Esophagus muscularis mucosa (tissue), 4 donors: Measurements from ENCODE around the gene TMEM88. TPM values are rescaled to one million over a fixed set of nuclear protein-coding genes. Genes with fewer than 3 reads are reported as not detected.

ENCODE experiments used
- DNase-seq: peaks from one replicate; pipeline ENCODE4 v3.0.0-alpha.2; 2017; ENCODE audit errors: extremely low spot score
- H3K27ac ChIP-seq, 4 donors: fragments of 200-600 bp; sonication (generic); replicated peaks in 1 of 4; 1 replicate in 3 of 4; 2 replicates in 1 of 4; pipeline ENCODE4 v1.5.1; 2016 to 2019; ENCODE audit warnings: mild to moderate bottlenecking in 1 of 4
- H3K27me3 ChIP-seq, 4 donors: fragments of 200-600 bp; sonication (generic); one replicate each; pipeline versions ENCODE4 v1.5.1 to v1.6.0; 2016 to 2019
- H3K36me3 ChIP-seq, 4 donors: fragments of 200-600 bp; sonication (generic); one replicate each; pipeline ENCODE4 v1.5.1; 2016 to 2019
- H3K4me1 ChIP-seq, 4 donors: fragments of 200-600 bp; sonication (generic); one replicate each; pipeline ENCODE4 v1.5.1; 2016 to 2019
- H3K4me3 ChIP-seq, 4 donors: fragments of 200-600 bp; sonication (generic); 1 replicate in 2 of 4; 2 replicates in 2 of 4; pipeline ENCODE4 v1.5.1; 2016 to 2019; ENCODE audit warnings: mild to moderate bottlenecking in 4 of 4, moderate library complexity in 1 of 4
- H3K9me3 ChIP-seq, 4 donors: fragments of 200-600 bp; sonication (generic); 1 replicate in 3 of 4; 2 replicates in 1 of 4; pipeline ENCODE4 v1.5.1; 2016 to 2019
- CTCF ChIP-seq, 3 experiments: fragments of 200-600 bp in 2 of 3; fragments of 450-650 bp in 1 of 3; sonication (generic) in 2 of 3; IDR thresholded peaks; one replicate each; pipeline ENCODE4 v1.5.1; 2017 to 2019; ENCODE audit warnings: antibody characterized with exemption in 3 of 3, mild to moderate bottlenecking in 2 of 3, moderate library complexity in 1 of 3
- EP300 ChIP-seq: sonication (generic); formaldehyde crosslinking; IDR thresholded peaks from one replicate; pipeline ENCODE4 v1.6.1; 2017; ENCODE audit warnings: antibody characterized with exemption
- POLR2A ChIP-seq: fragments of 450-650 bp; IDR thresholded peaks from one replicate; pipeline ENCODE4 v1.6.1; 2017; ENCODE audit warnings: antibody characterized with exemption, moderate library complexity, mild to moderate bottlenecking, low read depth
- POLR2AphosphoS5 ChIP-seq, 2 donors: sonication (generic); formaldehyde crosslinking; IDR thresholded peaks; one replicate each; pipeline ENCODE4 v1.6.1; 2017; ENCODE audit warnings: antibody characterized with exemption in 2 of 2
- WGBS: methylation state at CpG from one replicate; pipeline ENCODE4 v1.1.5; 2018; 5-methylcytosine and 5-hydroxymethylcytosine counted together
- intact Hi-C: fragments of 100-400 bp; cut with DNase I; formaldehyde crosslinking; loops from one replicate; pipeline ENCODE4 v1.15.1; 2023
- total RNA-seq, 4 donors: library from RNA; depleted of rRNA; stranded (reverse); fragments of >200 nt; gene quantifications; one replicate each; pipeline versions ENCODE4 v1.1.0 to v1.2.1, GENCODE V29; 2016

TMEM88 gene
- total RNA-seq, 4 donors from 2014 or later: 13.3 to 45.9 (median 42.5) TPM

GRCh38 chr17:7834957-7835813 is 19.7 kb upstream of the TMEM88 start:
- Histone ChIP-seq H3K27ac (peak overlapping the region; percentile 97 to 98 (median 98)), H3K4me1 (peaks cover 44 to 56% (median 53%) of the 10 kb centered on the region in 4 donors), H3K36me3 (peaks cover 0 to 7% (median 2%) of the 10 kb centered on the region in 4 donors), H3K4me3 (peak overlapping the region; percentile 62 to 94 (median 80)), H3K9me3 (no peaks in the 10 kb centered on the region), H3K27me3 (no peaks in the 10 kb centered on the region)
- intact Hi-C loops: loop anchor here (2.0 kb wide), 1 partner anchor 50 kb away; no protein-coding TSS in a partner anchor
- TF ChIP-seq POLR2AphosphoS5 (IDR thresholded peaks at IDR 0.05): peak; percentile 87 to 96
- peak; percentile 83 to 87 (median 85) for TF ChIP-seq CTCF (IDR thresholded peaks at IDR 0.05)
- no peak for TF ChIP-seq EP300
- TF ChIP-seq POLR2A: peak; percentile 77
- DNase-seq: peak; percentile 99
- WGBS: 0% methylated on average over 28 of the region's 69 CpGs

- no peaks in the 10 kb centered on the region for H3K27me3 ChIP-seq
- H3K9me3 ChIP-seq: no peaks in the 10 kb centered on the region
- DNase-seq: peak; percentile 96
- 1% methylated on average over 33 of the region's 61 CpGs for WGBS
- TF ChIP-seq CTCF (IDR thresholded peaks at IDR 0.05) (no peak), POLR2AphosphoS5 (IDR thresholded peaks at IDR 0.05) (peak; percentile 53 to 82), POLR2A (no peak), EP300 (no peak)
- peak overlapping the region; percentile 62 to 94 (median 80) for H3K4me3 ChIP-seq
- H3K27ac ChIP-seq: peak overlapping the region; percentile 97 to 98 (median 98)
- H3K36me3 ChIP-seq: peaks cover 0 to 10% (median 5%) of the 10 kb centered on the region in 4 donors
- peaks cover 47 to 64% (median 61%) of the 10 kb centered on the region in 4 donors for H3K4me1 ChIP-seq
- intact Hi-C loops: loop anchor here (2.0 kb wide), 1 partner anchor 49 kb away; no protein-coding TSS in a partner anchor
Measured at GRCh38 chr17:7835814-7836595, 18.9 kb upstream of the TMEM88 start.

GRCh38 chr17:7836596-7837407 is 18.1 kb upstream of the TMEM88 start:
- intact Hi-C loops: no loop called here
- Histone ChIP-seq H3K4me1 (peaks cover 51 to 70% (median 68%) of the 10 kb centered on the region in 4 donors), H3K36me3 (peaks cover 0 to 10% (median 5%) of the 10 kb centered on the region in 4 donors), H3K9me3 (no peaks in the 10 kb centered on the region), H3K27ac (peak overlapping the region; percentile 97 to 98 (median 98)), H3K4me3 (peak overlapping the region; percentile 62 to 94 (median 80)), H3K27me3 (no peaks in the 10 kb centered on the region)
- peak; percentile 97 for DNase-seq
- TF ChIP-seq EP300 (peak; percentile 17), POLR2AphosphoS5 (IDR thresholded peaks at IDR 0.05) (peak; percentile 26 to 78), POLR2A (no peak), CTCF (IDR thresholded peaks at IDR 0.05) (no peak)
- under 1% methylated on average over 19 of the region's 19 CpGs for WGBS

GRCh38 chr17:7837408-7838088 is 17.3 kb upstream of the TMEM88 start:
- Histone ChIP-seq H3K27me3 (no peaks in the 10 kb centered on the region), H3K27ac (peak overlapping the region; percentile 97 to 98 (median 98)), H3K4me1 (peaks cover 51 to 72% (median 70%) of the 10 kb centered on the region in 4 donors), H3K36me3 (peaks cover 0 to 10% (median 5%) of the 10 kb centered on the region in 4 donors), H3K4me3 (peak overlapping the region; percentile 20 to 94 (median 58)), H3K9me3 (no peaks in the 10 kb centered on the region)
- TF ChIP-seq EP300 (no peak), POLR2AphosphoS5 (IDR thresholded peaks at IDR 0.05) (no peak), CTCF (IDR thresholded peaks at IDR 0.05) (no peak), POLR2A (no peak)
- DNase-seq: no peak
- WGBS: 17% methylated on average over 8 of the region's 8 CpGs
- intact Hi-C loops: no loop called here
